HL-60 (cell line): Measurements from ENCODE around the gene GPR78.

Experiments
- GABPA ChIP-seq: IDR thresholded peaks from 2 replicates; pipeline ENCODE4 v1.6.1; 2012; ENCODE audit warnings: low read depth
- POLR2AphosphoS5 ChIP-seq: IDR thresholded peaks from 2 replicates; pipeline ENCODE4 v1.6.1; 2012; ENCODE audit warnings: low read depth
- SPI1 ChIP-seq: IDR thresholded peaks from 2 replicates; pipeline ENCODE4 v1.6.1; 2012; ENCODE audit warnings: low read depth, mild to moderate bottlenecking, borderline replicate concordance
- TF ChIP-seq, protein P1 (sequence below): IDR thresholded peaks from one replicate; pipeline ENCODE4 v1.5.1; 2011; ENCODE audit warnings: low read length, control low read depth, inconsistent platforms; ENCODE audit not compliant: insufficient read depth
- TF ChIP-seq, protein P2 (sequence below): IDR thresholded peaks from 2 replicates; pipeline ENCODE4 v1.6.1; 2012; ENCODE audit warnings: low read depth; ENCODE audit not compliant: insufficient replicate concordance

DNA sequence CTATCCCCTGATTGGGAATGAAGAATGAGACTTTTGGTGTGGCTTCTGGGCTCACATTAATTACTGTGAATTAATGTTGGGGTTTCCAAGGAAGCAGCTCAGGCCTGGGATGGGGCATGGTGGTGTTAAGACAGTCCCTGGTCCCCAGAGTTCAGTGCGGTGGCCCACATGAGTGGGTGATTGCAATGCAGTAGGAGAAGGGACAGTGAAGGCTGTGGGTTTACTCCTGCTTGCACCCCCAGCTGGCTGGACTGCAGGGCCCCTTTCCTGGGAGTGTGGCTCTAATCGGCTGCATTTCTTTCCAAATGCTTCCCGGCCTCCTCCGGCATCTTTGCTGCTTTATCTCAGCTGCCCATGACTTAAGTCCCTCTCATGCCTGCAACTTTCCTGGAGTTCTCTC lies 28.2 kb upstream of the GPR78 start:
- TF ChIP-seq, protein P1, sequence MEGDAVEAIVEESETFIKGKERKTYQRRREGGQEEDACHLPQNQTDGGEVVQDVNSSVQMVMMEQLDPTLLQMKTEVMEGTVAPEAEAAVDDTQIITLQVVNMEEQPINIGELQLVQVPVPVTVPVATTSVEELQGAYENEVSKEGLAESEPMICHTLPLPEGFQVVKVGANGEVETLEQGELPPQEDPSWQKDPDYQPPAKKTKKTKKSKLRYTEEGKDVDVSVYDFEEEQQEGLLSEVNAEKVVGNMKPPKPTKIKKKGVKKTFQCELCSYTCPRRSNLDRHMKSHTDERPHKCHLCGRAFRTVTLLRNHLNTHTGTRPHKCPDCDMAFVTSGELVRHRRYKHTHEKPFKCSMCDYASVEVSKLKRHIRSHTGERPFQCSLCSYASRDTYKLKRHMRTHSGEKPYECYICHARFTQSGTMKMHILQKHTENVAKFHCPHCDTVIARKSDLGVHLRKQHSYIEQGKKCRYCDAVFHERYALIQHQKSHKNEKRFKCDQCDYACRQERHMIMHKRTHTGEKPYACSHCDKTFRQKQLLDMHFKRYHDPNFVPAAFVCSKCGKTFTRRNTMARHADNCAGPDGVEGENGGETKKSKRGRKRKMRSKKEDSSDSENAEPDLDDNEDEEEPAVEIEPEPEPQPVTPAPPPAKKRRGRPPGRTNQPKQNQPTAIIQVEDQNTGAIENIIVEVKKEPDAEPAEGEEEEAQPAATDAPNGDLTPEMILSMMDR = no peak
- TF ChIP-seq GABPA (no peak), SPI1 (no peak), POLR2AphosphoS5 (no peak)
- TF ChIP-seq, protein P2, sequence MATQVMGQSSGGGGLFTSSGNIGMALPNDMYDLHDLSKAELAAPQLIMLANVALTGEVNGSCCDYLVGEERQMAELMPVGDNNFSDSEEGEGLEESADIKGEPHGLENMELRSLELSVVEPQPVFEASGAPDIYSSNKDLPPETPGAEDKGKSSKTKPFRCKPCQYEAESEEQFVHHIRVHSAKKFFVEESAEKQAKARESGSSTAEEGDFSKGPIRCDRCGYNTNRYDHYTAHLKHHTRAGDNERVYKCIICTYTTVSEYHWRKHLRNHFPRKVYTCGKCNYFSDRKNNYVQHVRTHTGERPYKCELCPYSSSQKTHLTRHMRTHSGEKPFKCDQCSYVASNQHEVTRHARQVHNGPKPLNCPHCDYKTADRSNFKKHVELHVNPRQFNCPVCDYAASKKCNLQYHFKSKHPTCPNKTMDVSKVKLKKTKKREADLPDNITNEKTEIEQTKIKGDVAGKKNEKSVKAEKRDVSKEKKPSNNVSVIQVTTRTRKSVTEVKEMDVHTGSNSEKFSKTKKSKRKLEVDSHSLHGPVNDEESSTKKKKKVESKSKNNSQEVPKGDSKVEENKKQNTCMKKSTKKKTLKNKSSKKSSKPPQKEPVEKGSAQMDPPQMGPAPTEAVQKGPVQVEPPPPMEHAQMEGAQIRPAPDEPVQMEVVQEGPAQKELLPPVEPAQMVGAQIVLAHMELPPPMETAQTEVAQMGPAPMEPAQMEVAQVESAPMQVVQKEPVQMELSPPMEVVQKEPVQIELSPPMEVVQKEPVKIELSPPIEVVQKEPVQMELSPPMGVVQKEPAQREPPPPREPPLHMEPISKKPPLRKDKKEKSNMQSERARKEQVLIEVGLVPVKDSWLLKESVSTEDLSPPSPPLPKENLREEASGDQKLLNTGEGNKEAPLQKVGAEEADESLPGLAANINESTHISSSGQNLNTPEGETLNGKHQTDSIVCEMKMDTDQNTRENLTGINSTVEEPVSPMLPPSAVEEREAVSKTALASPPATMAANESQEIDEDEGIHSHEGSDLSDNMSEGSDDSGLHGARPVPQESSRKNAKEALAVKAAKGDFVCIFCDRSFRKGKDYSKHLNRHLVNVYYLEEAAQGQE = no peak
